HCT116 (cell line): Measurements from ENCODE around the gene CTIF. TPM values are rescaled to one million over a fixed set of nuclear protein-coding genes. Genes with fewer than 3 reads are reported as not detected.

ENCODE experiments used
- ATAC-seq: fragments of 200-7000 bp; cut with Tn5 transposase; 2 replicates; pipeline ENCODE4 v1.9.1; 2020; ENCODE audit warnings: mild to moderate bottlenecking, moderate library complexity
- BruUV-seq: library from RNA; stranded (reverse); fragments of 400-500 nt; replicated peaks from 2 replicates; lab custom pipeline; 2021; lab: Mats Ljungman, UMichigan
- CTCF ChIA-PET: fragments of 300-600 bp; sonication (Branson Sonifier 250); formaldehyde crosslinking; loops from one replicate; lab custom pipeline; 2021; ENCODE audit warnings: antibody characterized with exemption; lab: Charles Lee
- POLR2A ChIA-PET: fragments of 300-600, 350-600 bp; sonication (Branson Sonifier 250); formaldehyde crosslinking; loops from one replicate; lab custom pipeline; 2021; ENCODE audit warnings: antibody characterized with exemption; lab: Charles Lee
- RAD21 ChIA-PET, 2 experiments: fragments of 300-600 bp; sonication (Branson Sonifier 250); formaldehyde crosslinking; loops; one replicate each; lab custom pipeline; 2023; ENCODE audit warnings: low total read pairs in 2 of 2; ENCODE audit not compliant: uncharacterized antibody in 2 of 2, unreplicated experiment in 2 of 2, low non-redundant PET in 1 of 2; lab: Charles Lee
- DNase-seq: peaks from one replicate; pipeline ENCODE4 v3.0.0-alpha.2; 2010; ENCODE audit warnings: low read depth, low spot score
- H2AFZ ChIP-seq: fragments of 200-600 bp; shearing (Covaris generic), sonication (generic); 2 replicates; pipeline ENCODE4 v1.6.1; 2017; ENCODE audit warnings: low read depth, mixed run types, mixed read lengths, antibody characterized with exemption, low read length; ENCODE audit not compliant: poor library complexity, severe bottlenecking
- H3K27ac ChIP-seq: 2 replicates; pipeline ENCODE4 v1.5.1; 2012; ENCODE audit warnings: low read depth, low read length
- H3K27me3 ChIP-seq: fragments of 200-600 bp; sonication (generic); 2 replicates; pipeline ENCODE4 v1.6.1; 2016; ENCODE audit warnings: mixed run types, low read length, mixed read lengths; ENCODE audit not compliant: insufficient read depth
- H3K36me3 ChIP-seq, 2 experiments: fragments of 200-500 bp in 1 of 2; fragments of 200-600 bp in 1 of 2; sonication (Bioruptor generic) in 1 of 2; sonication (generic) in 1 of 2; 2 replicates each; pipeline versions ENCODE4 v1.5.1 to v1.6.1; 2014 to 2016; ENCODE audit warnings: low read length in 2 of 2, inconsistent platforms in 1 of 2, mixed read lengths in 1 of 2, mixed run types in 1 of 2; ENCODE audit not compliant: insufficient read depth in 2 of 2, control insufficient read depth in 1 of 2
- H3K4me1 ChIP-seq, 2 experiments: fragments of 200-600 bp in 1 of 2; sonication (generic) in 1 of 2; 2 replicates each; pipeline versions ENCODE4 v1.5.1 to v1.6.1; 2012 to 2017; ENCODE audit warnings: low read length in 2 of 2, inconsistent platforms in 1 of 2, mild to moderate bottlenecking in 1 of 2, mixed read lengths in 1 of 2, mixed run types in 1 of 2, moderate library complexity in 1 of 2; ENCODE audit not compliant: insufficient read depth in 2 of 2, control insufficient read depth in 1 of 2
- H3K4me2 ChIP-seq: fragments of 200-600 bp; sonication (generic); 2 replicates; pipeline ENCODE4 v1.6.1; 2017; ENCODE audit warnings: mixed run types, low read length, mixed read lengths
- H3K4me3 ChIP-seq, 2 experiments: fragments of 200-600 bp in 1 of 2; sonication (generic) in 1 of 2; replicated peaks in 1 of 2; 2 replicates each; pipeline ENCODE4 v1.5.1; 2011 to 2016; ENCODE audit warnings: low read length in 2 of 2, control low read depth in 1 of 2, low read depth in 1 of 2, mild to moderate bottlenecking in 1 of 2, mixed read lengths in 1 of 2, mixed run types in 1 of 2
- H3K79me2 ChIP-seq: fragments of 200-600 bp; sonication (generic); 2 replicates; pipeline ENCODE4 v1.6.1; 2017; ENCODE audit warnings: mild to moderate bottlenecking, mixed run types, low read length, moderate library complexity, mixed read lengths; ENCODE audit not compliant: insufficient read depth
- H3K9ac ChIP-seq: fragments of 200-600 bp; sonication (generic); 2 replicates; pipeline ENCODE4 v1.6.1; 2016; ENCODE audit warnings: low read length, mixed read lengths
- H3K9me2 ChIP-seq: fragments of 200-600 bp; sonication (generic), shearing (Covaris generic); 2 replicates; pipeline ENCODE4 v1.6.1; 2017; ENCODE audit warnings: mixed run types, mild to moderate bottlenecking, moderate library complexity; ENCODE audit not compliant: insufficient read depth
- H3K9me3 ChIP-seq, 2 experiments: fragments of 200-500 bp in 1 of 2; fragments of 200-600 bp in 1 of 2; sonication (Bioruptor generic) in 1 of 2; sonication (generic) in 1 of 2; 2 replicates each; pipeline ENCODE4 v1.6.1; 2014 to 2017; ENCODE audit warnings: low read length in 2 of 2, mixed read lengths in 2 of 2, inconsistent platforms in 1 of 2, low read depth in 1 of 2, mild to moderate bottlenecking in 1 of 2, mixed run types in 1 of 2, moderate library complexity in 1 of 2; ENCODE audit not compliant: control insufficient read depth in 1 of 2, insufficient read depth in 1 of 2
- H4K20me1 ChIP-seq: fragments of 200-600 bp; sonication (generic), shearing (Covaris generic); 2 replicates; pipeline ENCODE4 v1.6.1; 2017; ENCODE audit warnings: mixed run types, mild to moderate bottlenecking, moderate library complexity; ENCODE audit not compliant: insufficient read depth
- CBX3 ChIP-seq: IDR thresholded peaks from 2 replicates; pipeline ENCODE4 v1.6.1; 2012; ENCODE audit warnings: low read depth
- CEBPB ChIP-seq: IDR thresholded peaks from 2 replicates; pipeline ENCODE4 v1.6.1; 2012; ENCODE audit warnings: low read depth
- ELF1 ChIP-seq: IDR thresholded peaks from 2 replicates; pipeline ENCODE4 v1.6.1; 2012; ENCODE audit warnings: low read depth, borderline replicate concordance
- EZH2phosphoT487 ChIP-seq: fragments of 200-600 bp; IDR thresholded peaks from 2 replicates; pipeline ENCODE4 v1.6.1; 2018; ENCODE audit warnings: antibody characterized with exemption, borderline replicate concordance
- FOSL1 ChIP-seq: IDR thresholded peaks from 2 replicates; pipeline ENCODE4 v1.6.1; 2012; ENCODE audit warnings: low read depth
- POLR2AphosphoS5 ChIP-seq: IDR thresholded peaks from 2 replicates; pipeline ENCODE4 v1.6.1; 2011; ENCODE audit warnings: mild to moderate bottlenecking, low read depth, low read length, moderate library complexity
- RAD21 ChIP-seq: IDR thresholded peaks from 2 replicates; pipeline ENCODE4 v1.6.1; 2012; ENCODE audit warnings: low read depth, mild to moderate bottlenecking
- SIN3A ChIP-seq: IDR thresholded peaks from 2 replicates; pipeline ENCODE4 v1.6.1; 2012; ENCODE audit warnings: low read depth
- YY1 ChIP-seq: IDR thresholded peaks from 2 replicates; pipeline ENCODE4 v1.6.1; 2011; ENCODE audit warnings: low read length, low read depth, moderate library complexity, mild to moderate bottlenecking; ENCODE audit not compliant: insufficient replicate concordance; ENCODE audit errors: extremely low read depth
- ZFX ChIP-seq: fragments of 450-650 bp; IDR thresholded peaks from 2 replicates; pipeline ENCODE4 v1.6.1; 2017
- ZNF274 ChIP-seq: fragments of 200-500 bp; sonication (Bioruptor generic); IDR thresholded peaks from 2 replicates; pipeline ENCODE4 v1.6.1; 2014; ENCODE audit warnings: mild to moderate bottlenecking, low read depth, low read length, inconsistent platforms
- intact Hi-C: fragments of 100-400 bp; cut with micrococcal nuclease; formaldehyde crosslinking; loops from 2 replicates; pipeline ENCODE4 v1.10.0; 2022
- total RNA-seq: library from RNA; stranded (reverse); gene quantifications from one replicate; pipeline ENCODE4 v1.2.1, GENCODE V29; 2021; ENCODE audit not compliant: unreplicated experiment
- TF ChIP-seq, protein P1 (sequence below): IDR thresholded peaks from 2 replicates; pipeline ENCODE4 v1.6.1; 2012; ENCODE audit warnings: low read depth
- TF ChIP-seq, protein P2 (sequence below), 3 experiments: fragments of 200-600 bp in 1 of 3; sonication (generic) in 1 of 3; IDR thresholded peaks in 2 of 3; conservative IDR thresholded peaks in 1 of 3; 2 replicates each; pipeline ENCODE4 v1.5.1; 2012 to 2017; ENCODE audit warnings: low read depth in 2 of 3, low read length in 2 of 3, antibody characterized with exemption in 1 of 3, borderline replicate concordance in 1 of 3, control low read depth in 1 of 3, mild to moderate bottlenecking in 1 of 3, mixed read lengths in 1 of 3, mixed run types in 1 of 3, moderate library complexity in 1 of 3; ENCODE audit not compliant: insufficient read depth in 1 of 3

The CTIF gene
- total RNA-seq, 1 experiment from 2014 or later: 19.7 TPM

DNA sequence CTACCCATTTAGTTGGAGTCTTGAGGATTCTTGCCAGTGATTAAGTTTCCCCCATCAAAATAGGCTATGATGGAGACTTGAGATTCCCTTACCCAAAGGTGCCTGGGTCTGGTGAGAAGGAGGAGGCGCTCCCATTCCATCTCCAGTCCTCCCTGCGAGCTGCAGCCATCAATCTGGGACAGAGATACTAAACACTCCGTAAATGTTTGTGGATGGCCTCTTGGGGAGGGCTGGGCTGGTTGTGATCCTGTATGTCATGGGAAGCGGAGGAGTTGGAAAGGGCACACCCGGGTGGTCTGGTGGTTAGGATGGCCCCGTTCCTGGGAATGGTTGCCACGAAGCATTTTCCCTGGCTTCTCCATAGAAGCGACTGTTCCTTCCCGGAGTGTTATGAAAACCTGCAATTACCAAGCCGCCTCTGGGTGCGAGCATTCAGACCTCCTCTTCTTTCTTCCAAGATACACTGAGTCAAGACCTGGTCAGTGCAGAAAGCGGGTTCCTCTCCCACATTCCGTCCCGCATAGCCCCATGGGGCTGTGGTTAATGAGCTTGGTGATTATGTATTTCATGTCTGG, 196.9 kb downstream of the CTIF start:
- ATAC-seq (no peak), DNase-seq (no peak)
- ChIA-PET CTCF (no interaction called here), POLR2A (no interaction called here), RAD21 (no interaction called here)
- H3K9me2 ChIP-seq: no peaks in the 10 kb centered on the region
- H3K4me1 ChIP-seq: peaks cover 8 to 11% of the 10 kb centered on the region in 2 experiments
- H4K20me1 ChIP-seq: no peaks in the 10 kb centered on the region
- intact Hi-C loops: no loop called here
- H3K9me3 ChIP-seq: no peaks in the 10 kb centered on the region
- no peak overlapping the region for H3K4me2 ChIP-seq
- H3K9ac ChIP-seq: no peak overlapping the region
- H2AFZ ChIP-seq: no peak overlapping the region
- H3K36me3 ChIP-seq: no peaks in the 10 kb centered on the region
- no peaks in the 10 kb centered on the region for H3K79me2 ChIP-seq
- no peak overlapping the region for H3K4me3 ChIP-seq
- no TSS peak for BruUV-seq
- H3K27ac ChIP-seq: no peak overlapping the region
- H3K27me3 ChIP-seq: no peaks in the 10 kb centered on the region
- TF ChIP-seq YY1: no peak

DNA sequence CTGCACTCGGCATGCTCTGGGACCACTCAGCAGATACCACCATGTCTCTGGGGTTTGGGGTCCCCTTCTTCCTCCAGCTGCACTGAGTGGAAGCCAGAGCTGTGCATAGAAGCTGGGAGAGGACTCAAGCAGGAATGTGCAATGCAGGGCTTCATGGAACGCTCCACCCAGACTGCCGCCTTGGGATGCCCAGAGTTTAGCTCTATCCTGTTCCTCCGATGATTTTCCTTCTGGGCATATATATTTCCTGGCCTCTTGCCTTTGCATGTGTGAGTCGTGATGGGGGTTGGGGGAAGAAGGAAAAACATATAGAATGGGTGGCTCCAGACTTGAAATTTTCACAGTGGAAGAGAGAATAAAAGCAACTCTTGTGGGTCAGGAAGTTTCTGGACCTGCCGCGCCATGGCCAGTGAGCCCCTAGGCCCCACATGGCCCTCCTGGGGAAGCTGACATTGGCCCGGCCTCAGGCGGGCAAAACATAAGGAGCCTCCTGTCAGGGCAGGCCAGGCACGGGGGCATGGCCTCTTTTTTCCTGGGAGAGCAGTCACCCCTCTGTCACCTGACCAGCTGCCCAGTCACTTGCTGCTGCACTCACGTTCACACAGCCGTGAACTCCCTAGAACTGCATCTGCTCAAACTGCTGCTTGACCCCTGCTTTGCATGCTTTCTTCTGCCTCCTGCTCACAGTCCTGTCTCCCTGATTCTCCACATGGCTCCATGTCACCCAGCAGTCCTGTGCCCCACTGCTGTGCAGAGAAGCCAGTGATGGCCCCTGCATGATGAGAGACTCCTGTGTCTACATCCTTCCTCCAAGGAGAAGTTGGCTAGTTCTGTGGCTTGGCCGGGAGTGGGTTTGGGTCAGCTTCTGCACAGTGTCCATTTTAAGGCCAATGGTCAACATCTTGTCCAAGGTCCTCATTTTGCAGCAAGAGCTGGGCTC, 197.8 kb downstream of the CTIF start:
- BruUV-seq: no TSS peak
- intact Hi-C loops: no loop called here
- Histone ChIP-seq H3K9ac (no peak overlapping the region), H3K9me3 (no peaks in the 10 kb centered on the region), H3K4me2 (no peak overlapping the region), H4K20me1 (no peaks in the 10 kb centered on the region), H3K27ac (no peak overlapping the region), H3K9me2 (no peaks in the 10 kb centered on the region), H3K4me3 (no peak overlapping the region), H3K4me1 (peaks cover 8 to 11% of the 10 kb centered on the region in 2 experiments), H3K79me2 (no peaks in the 10 kb centered on the region), H2AFZ (no peak overlapping the region), H3K27me3 (no peaks in the 10 kb centered on the region), H3K36me3 (no peaks in the 10 kb centered on the region)
- CTCF ChIA-PET: no interaction called here
- DNase-seq (no peak), ATAC-seq (no peak)
- RAD21 ChIA-PET: no interaction called here
- POLR2A ChIA-PET: no interaction called here
- no peak for TF ChIP-seq ZNF274
- TF ChIP-seq YY1: no peak
- TF ChIP-seq ELF1: no peak
- no peak for TF ChIP-seq SIN3A
- TF ChIP-seq CBX3: no peak
- TF ChIP-seq POLR2AphosphoS5: no peak
- TF ChIP-seq ZFX: no peak
- TF ChIP-seq RAD21: no peak
- TF ChIP-seq FOSL1: no peak
- TF ChIP-seq EZH2phosphoT487: no peak
- no peak for TF ChIP-seq CEBPB
- TF ChIP-seq, protein P1, sequence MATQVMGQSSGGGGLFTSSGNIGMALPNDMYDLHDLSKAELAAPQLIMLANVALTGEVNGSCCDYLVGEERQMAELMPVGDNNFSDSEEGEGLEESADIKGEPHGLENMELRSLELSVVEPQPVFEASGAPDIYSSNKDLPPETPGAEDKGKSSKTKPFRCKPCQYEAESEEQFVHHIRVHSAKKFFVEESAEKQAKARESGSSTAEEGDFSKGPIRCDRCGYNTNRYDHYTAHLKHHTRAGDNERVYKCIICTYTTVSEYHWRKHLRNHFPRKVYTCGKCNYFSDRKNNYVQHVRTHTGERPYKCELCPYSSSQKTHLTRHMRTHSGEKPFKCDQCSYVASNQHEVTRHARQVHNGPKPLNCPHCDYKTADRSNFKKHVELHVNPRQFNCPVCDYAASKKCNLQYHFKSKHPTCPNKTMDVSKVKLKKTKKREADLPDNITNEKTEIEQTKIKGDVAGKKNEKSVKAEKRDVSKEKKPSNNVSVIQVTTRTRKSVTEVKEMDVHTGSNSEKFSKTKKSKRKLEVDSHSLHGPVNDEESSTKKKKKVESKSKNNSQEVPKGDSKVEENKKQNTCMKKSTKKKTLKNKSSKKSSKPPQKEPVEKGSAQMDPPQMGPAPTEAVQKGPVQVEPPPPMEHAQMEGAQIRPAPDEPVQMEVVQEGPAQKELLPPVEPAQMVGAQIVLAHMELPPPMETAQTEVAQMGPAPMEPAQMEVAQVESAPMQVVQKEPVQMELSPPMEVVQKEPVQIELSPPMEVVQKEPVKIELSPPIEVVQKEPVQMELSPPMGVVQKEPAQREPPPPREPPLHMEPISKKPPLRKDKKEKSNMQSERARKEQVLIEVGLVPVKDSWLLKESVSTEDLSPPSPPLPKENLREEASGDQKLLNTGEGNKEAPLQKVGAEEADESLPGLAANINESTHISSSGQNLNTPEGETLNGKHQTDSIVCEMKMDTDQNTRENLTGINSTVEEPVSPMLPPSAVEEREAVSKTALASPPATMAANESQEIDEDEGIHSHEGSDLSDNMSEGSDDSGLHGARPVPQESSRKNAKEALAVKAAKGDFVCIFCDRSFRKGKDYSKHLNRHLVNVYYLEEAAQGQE: no peak
- TF ChIP-seq, protein P2, sequence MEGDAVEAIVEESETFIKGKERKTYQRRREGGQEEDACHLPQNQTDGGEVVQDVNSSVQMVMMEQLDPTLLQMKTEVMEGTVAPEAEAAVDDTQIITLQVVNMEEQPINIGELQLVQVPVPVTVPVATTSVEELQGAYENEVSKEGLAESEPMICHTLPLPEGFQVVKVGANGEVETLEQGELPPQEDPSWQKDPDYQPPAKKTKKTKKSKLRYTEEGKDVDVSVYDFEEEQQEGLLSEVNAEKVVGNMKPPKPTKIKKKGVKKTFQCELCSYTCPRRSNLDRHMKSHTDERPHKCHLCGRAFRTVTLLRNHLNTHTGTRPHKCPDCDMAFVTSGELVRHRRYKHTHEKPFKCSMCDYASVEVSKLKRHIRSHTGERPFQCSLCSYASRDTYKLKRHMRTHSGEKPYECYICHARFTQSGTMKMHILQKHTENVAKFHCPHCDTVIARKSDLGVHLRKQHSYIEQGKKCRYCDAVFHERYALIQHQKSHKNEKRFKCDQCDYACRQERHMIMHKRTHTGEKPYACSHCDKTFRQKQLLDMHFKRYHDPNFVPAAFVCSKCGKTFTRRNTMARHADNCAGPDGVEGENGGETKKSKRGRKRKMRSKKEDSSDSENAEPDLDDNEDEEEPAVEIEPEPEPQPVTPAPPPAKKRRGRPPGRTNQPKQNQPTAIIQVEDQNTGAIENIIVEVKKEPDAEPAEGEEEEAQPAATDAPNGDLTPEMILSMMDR (IDR thresholded peaks at IDR 0.05 in 2 of 3, conservative IDR thresholded peaks at IDR 0.05 in 1 of 3; ENCODE audit: borderline replicate concordance in 1 of 3, insufficient read depth in 1 of 3, low read depth in 2 of 3, low read length in 2 of 3): no peak
